HepG2 (cell line): ENCODE measurements around the gene PIM1. TPM values are rescaled to one million over a fixed set of nuclear protein-coding genes. Genes with fewer than 3 reads are reported as not detected.

ENCODE experiments used
- ATF1 ChIP-seq: IDR thresholded peaks from 2 replicates; pipeline ENCODE4 v1.6.1; 2016; ENCODE audit warnings: mild to moderate bottlenecking, control low read depth
- CBX1 ChIP-seq: IDR thresholded peaks from one replicate; pipeline ENCODE4 v1.6.1; 2016; ENCODE audit warnings: antibody characterized with exemption, low read depth
- CEBPG ChIP-seq: IDR thresholded peaks from 2 replicates; pipeline ENCODE4 v1.6.1; 2016
- HCFC1 ChIP-seq: fragments of 150-350 bp; IDR thresholded peaks from 2 replicates; pipeline ENCODE4 v1.6.1; 2014; ENCODE audit warnings: low read depth, low read length
- MAF1 ChIP-seq: sonication (generic); formaldehyde crosslinking; IDR thresholded peaks from 2 replicates; pipeline ENCODE4 v1.5.0; 2020; ENCODE audit warnings: missing genetic modification reagents, borderline replicate concordance
- MATR3 ChIP-seq: sonication (generic); formaldehyde crosslinking; IDR thresholded peaks from 2 replicates; pipeline ENCODE4 v1.4.0; 2020; ENCODE audit warnings: missing genetic modification reagents
- NFIC ChIP-seq: IDR thresholded peaks from 2 replicates; pipeline ENCODE4 v1.6.1; 2012; ENCODE audit warnings: mild to moderate bottlenecking, low read length, inconsistent platforms
- PTBP1 ChIP-seq: fragments of 200-400 bp; formaldehyde crosslinking; IDR thresholded peaks from 2 replicates; pipeline ENCODE4 v1.6.1; 2018; ENCODE audit warnings: low read length, low read depth; ENCODE audit not compliant: poor library complexity, severe bottlenecking
- SETDB1 ChIP-seq: sonication (generic); formaldehyde crosslinking; IDR thresholded peaks from 2 replicates; pipeline ENCODE4 v1.5.1; 2020; ENCODE audit warnings: missing genetic modification reagents, mild to moderate bottlenecking, borderline replicate concordance
- SIX4 ChIP-seq: sonication (generic); formaldehyde crosslinking; IDR thresholded peaks from 2 replicates; pipeline ENCODE4 v1.4.0; 2020; ENCODE audit warnings: missing genetic modification reagents
- SP4 ChIP-seq: sonication (generic); formaldehyde crosslinking; IDR thresholded peaks from 2 replicates; pipeline ENCODE4 v1.8.1; 2023; ENCODE audit warnings: mild to moderate bottlenecking, missing genetic modification reagents
- ZFAT ChIP-seq: sonication (generic); formaldehyde crosslinking; conservative IDR thresholded peaks from 2 replicates; pipeline ENCODE4 v1.8.1; 2023; ENCODE audit warnings: missing genetic modification reagents, inconsistent platforms
- ZNF30 ChIP-seq: sonication (generic); formaldehyde crosslinking; IDR thresholded peaks from 2 replicates; pipeline ENCODE4 v1.5.0; 2020; ENCODE audit warnings: mild to moderate bottlenecking, missing genetic modification reagents
- ZNF367 ChIP-seq: sonication (generic); formaldehyde crosslinking; IDR thresholded peaks from 2 replicates; pipeline ENCODE4 v1.4.0; 2020; ENCODE audit warnings: missing genetic modification reagents, borderline replicate concordance
- ZNF569 ChIP-seq: sonication (generic); formaldehyde crosslinking; IDR thresholded peaks from 2 replicates; pipeline ENCODE4 v1.5.0; 2020; ENCODE audit warnings: mild to moderate bottlenecking, missing genetic modification reagents, moderate library complexity, borderline replicate concordance
- ZSCAN12 ChIP-seq: sonication (generic); formaldehyde crosslinking; IDR thresholded peaks from 2 replicates; pipeline ENCODE4 v1.9.0; 2021; ENCODE audit warnings: mild to moderate bottlenecking, missing genetic modification reagents
- ZSCAN29 ChIP-seq: sonication (generic); formaldehyde crosslinking; conservative IDR thresholded peaks from 2 replicates; pipeline ENCODE4 v1.4.0; 2020; ENCODE audit warnings: mild to moderate bottlenecking, missing genetic modification reagents
- ZSCAN9 ChIP-seq: IDR thresholded peaks from 2 replicates; pipeline ENCODE4 v1.6.1; 2016; ENCODE audit warnings: borderline replicate concordance
- polyA plus RNA-seq, 8 experiments: library from polyadenylated mRNA; depleted of rRNA in 3 of 8; stranded (reverse) in 7 of 8; unstranded in 1 of 8; fragments of >200 nt; fragmentation: Illumina TruSeq in 4 of 8; extraction: Trizol in 4 of 8; gene quantifications; 2 replicates each; pipeline versions ENCODE4 v1.2.1 to v1.2.3, GENCODE V29; 2011 to 2016; ENCODE audit warnings: low read depth in 4 of 8, missing spikeins in 1 of 8, mixed read lengths in 1 of 8; ENCODE audit not compliant: insufficient read depth in 1 of 8
- total RNA-seq, 5 experiments: library from RNA; depleted of rRNA; stranded (reverse); fragments of >200 nt; fragmentation: Illumina TruSeq; extraction: Trizol; gene quantifications; 2 replicates each; pipeline ENCODE4 v1.2.3, GENCODE V29; 2016; ENCODE audit warnings: low read depth in 1 of 5
- TF ChIP-seq, protein P1 (sequence below): sonication (generic); formaldehyde crosslinking; IDR thresholded peaks from 2 replicates; pipeline ENCODE4 v1.4.0; 2020; ENCODE audit warnings: missing genetic modification reagents, borderline replicate concordance
- TF ChIP-seq, protein P2 (sequence below): sonication (generic); formaldehyde crosslinking; conservative IDR thresholded peaks from 2 replicates; pipeline ENCODE4 v1.8.1; 2023; ENCODE audit warnings: missing genetic modification reagents
- TF ChIP-seq, protein P3 (sequence below): IDR thresholded peaks from 2 replicates; pipeline ENCODE4 v1.6.1; 2012; ENCODE audit warnings: low read depth, low read length, improper control_type of control experiment
- TF ChIP-seq, protein P4 (sequence below): sonication (generic); formaldehyde crosslinking; IDR thresholded peaks from 2 replicates; pipeline ENCODE4 v1.5.0; 2020; ENCODE audit warnings: missing genetic modification reagents

Gene PIM1
- total and polyA plus RNA-seq, 2 of the 13 experiments (the other 11 are each of a cell fraction or from before 2014, with no cell fraction given): 29.4 to 117 TPM

DNA sequence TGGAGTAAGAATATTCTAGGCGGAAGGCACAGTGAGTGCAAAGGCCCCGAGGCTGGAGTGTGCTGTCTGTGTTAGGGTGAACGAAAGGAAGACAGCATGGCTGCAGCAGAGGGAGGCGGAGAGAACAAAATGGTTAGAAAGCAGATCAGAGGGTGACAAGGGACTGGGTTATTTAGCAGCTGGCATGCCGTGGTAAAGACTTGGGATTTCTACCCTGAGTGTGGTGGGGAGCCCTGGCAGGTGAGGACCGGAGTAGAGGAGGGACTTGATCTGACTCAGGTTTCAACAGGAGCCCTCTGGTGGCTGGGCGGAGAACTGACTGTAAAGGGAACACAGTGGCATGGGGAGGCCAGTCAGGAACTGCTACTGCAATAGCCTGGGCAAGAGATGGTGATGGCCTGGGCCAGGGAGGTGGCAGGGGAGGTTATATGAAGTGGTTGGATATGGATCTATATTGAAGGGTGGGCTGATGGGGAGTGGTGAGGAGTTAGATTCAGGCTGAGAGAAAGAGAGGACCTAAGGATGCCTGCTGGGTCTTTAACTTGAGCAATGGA, 38.0 kb downstream of the PIM1 start (continued):
- TF ChIP-seq SETDB1 (CRISPR knock-in tag) (no peak), ZFAT (CRISPR knock-in tag) (no peak), ZNF30 (CRISPR knock-in tag) (no peak), PTBP1 (no peak), ZNF569 (CRISPR knock-in tag) (no peak), ZSCAN12 (no peak), ZNF367 (CRISPR knock-in tag) (no peak), ZSCAN29 (CRISPR knock-in tag) (no peak), SP4 (CRISPR knock-in tag) (0 out of 2 replicates have a peak, but pooled peaks have one; percentile 4), NFIC (no peak), SIX4 (0 out of 2 replicates have a peak, but pooled peaks have one; percentile 34), MAF1 (no peak), CEBPG (CRISPR knock-in tag) (peak; percentile 36; the same call in 1 of the 2 replicates), MATR3 (CRISPR knock-in tag) (no peak), CBX1 (no peak), ATF1 (no peak), HCFC1 (no peak), ZSCAN9 (CRISPR knock-in tag) (no peak)
- TF ChIP-seq, protein P1, sequence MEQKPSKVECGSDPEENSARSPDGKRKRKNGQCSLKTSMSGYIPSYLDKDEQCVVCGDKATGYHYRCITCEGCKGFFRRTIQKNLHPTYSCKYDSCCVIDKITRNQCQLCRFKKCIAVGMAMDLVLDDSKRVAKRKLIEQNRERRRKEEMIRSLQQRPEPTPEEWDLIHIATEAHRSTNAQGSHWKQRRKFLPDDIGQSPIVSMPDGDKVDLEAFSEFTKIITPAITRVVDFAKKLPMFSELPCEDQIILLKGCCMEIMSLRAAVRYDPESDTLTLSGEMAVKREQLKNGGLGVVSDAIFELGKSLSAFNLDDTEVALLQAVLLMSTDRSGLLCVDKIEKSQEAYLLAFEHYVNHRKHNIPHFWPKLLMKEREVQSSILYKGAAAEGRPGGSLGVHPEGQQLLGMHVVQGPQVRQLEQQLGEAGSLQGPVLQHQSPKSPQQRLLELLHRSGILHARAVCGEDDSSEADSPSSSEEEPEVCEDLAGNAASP: no peak
- TF ChIP-seq, protein P2, sequence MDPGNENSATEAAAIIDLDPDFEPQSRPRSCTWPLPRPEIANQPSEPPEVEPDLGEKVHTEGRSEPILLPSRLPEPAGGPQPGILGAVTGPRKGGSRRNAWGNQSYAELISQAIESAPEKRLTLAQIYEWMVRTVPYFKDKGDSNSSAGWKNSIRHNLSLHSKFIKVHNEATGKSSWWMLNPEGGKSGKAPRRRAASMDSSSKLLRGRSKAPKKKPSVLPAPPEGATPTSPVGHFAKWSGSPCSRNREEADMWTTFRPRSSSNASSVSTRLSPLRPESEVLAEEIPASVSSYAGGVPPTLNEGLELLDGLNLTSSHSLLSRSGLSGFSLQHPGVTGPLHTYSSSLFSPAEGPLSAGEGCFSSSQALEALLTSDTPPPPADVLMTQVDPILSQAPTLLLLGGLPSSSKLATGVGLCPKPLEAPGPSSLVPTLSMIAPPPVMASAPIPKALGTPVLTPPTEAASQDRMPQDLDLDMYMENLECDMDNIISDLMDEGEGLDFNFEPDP: no peak
- TF ChIP-seq, protein P3, sequence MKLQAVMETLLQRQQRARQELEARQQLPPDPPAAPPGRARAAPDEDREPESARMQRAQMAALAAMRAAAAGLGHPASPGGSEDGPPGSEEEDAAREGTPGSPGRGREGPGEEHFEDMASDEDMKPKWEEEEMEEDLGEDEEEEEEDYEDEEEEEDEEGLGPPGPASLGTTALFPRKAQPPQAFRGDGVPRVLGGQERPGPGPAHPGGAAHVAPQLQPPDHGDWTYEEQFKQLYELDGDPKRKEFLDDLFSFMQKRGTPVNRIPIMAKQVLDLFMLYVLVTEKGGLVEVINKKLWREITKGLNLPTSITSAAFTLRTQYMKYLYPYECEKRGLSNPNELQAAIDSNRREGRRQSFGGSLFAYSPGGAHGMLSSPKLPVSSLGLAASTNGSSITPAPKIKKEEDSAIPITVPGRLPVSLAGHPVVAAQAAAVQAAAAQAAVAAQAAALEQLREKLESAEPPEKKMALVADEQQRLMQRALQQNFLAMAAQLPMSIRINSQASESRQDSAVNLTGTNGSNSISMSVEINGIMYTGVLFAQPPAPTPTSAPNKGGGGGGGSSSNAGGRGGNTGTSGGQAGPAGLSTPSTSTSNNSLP: no peak
- TF ChIP-seq, protein P4, sequence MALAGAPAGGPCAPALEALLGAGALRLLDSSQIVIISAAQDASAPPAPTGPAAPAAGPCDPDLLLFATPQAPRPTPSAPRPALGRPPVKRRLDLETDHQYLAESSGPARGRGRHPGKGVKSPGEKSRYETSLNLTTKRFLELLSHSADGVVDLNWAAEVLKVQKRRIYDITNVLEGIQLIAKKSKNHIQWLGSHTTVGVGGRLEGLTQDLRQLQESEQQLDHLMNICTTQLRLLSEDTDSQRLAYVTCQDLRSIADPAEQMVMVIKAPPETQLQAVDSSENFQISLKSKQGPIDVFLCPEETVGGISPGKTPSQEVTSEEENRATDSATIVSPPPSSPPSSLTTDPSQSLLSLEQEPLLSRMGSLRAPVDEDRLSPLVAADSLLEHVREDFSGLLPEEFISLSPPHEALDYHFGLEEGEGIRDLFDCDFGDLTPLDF (CRISPR knock-in tag): no peak
